Neuron (in vitro differentiated cells): ENCODE measurements around the gene PCDH11Y.
"Not testable (repeated sequence)": the region's sequence is repeated elsewhere in the genome, so short reads cannot be mapped to it uniquely, and the experiment has no call there.

Source experiments
- H2AFZ ChIP-seq: one replicate; pipeline ENCODE4 v1.6.1; 2013; ENCODE audit warnings: low read depth, mild to moderate bottlenecking, inconsistent platforms, low read length, moderate library complexity
- H3K27me3 ChIP-seq: one replicate; pipeline ENCODE4 v1.6.1; 2013; ENCODE audit warnings: low read length; ENCODE audit not compliant: insufficient read depth
- H3K36me3 ChIP-seq: one replicate; pipeline ENCODE4 v1.6.1; 2013; ENCODE audit warnings: low read length; ENCODE audit not compliant: insufficient read depth
- H3K4me1 ChIP-seq: one replicate; pipeline ENCODE4 v1.6.1; 2013; ENCODE audit warnings: low read length; ENCODE audit not compliant: insufficient read depth
- H3K4me3 ChIP-seq: 2 replicates; pipeline ENCODE4 v1.5.1; 2013; ENCODE audit warnings: mild to moderate bottlenecking, low read length, moderate library complexity
- H3K9me3 ChIP-seq: one replicate; pipeline ENCODE4 v1.6.1; 2013; ENCODE audit warnings: low read length

Gene PCDH11Y

DNA sequence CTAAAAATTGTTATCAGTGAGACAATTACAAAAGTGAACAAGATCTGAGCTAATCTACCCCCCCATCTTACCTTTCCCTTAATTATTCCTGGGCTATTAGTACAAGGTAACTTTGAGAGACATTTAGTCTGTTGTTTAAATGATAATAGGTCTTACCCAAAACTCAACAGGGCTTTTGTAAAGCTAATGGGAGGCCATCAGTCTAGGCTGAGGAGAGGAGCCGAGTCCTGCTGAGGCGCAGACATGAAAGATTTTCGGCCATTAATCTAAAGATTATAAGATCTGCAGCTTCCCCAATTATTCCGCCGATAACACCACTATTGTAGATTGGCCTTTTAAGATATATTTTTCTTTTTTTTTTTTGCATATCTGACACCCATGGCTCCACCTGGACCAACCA lies 708.6 kb downstream of the PCDH11Y start:
- not testable (repeated sequence) for H3K4me1 ChIP-seq, H3K4me3 ChIP-seq, H3K27me3 ChIP-seq, H2AFZ ChIP-seq, H3K36me3 ChIP-seq, H3K9me3 ChIP-seq

DNA sequence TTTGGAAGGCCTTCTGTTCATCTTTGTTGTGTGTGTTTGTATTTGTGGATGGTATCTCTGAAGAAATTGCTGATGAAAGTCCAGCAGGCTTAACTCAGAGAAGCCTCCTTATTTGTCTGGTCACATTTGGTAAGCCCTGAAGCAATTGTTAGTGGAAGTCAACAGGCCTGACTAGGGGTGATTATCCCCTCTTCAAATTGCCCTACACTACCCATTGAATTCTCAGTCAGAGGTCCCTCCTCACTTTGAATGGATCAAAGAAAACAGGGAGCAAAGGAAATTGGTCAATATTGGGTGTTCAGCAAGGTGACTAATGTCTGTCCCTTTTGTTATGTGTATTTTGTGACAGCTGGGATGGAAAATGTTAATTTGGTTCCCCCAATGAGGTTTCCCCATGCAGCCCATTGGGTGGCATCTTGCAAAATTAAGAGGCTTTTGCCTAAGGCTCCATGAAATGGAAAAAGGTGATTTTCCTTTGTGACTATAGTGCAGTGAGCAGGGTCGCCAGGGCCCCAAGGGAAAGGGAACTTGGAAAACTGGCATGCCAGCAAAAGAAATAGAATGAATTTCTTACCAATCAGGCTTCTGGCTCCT lies 709.8 kb downstream of the PCDH11Y start:
- not testable (repeated sequence) for H3K4me1 ChIP-seq, H3K27me3 ChIP-seq, H2AFZ ChIP-seq, H3K4me3 ChIP-seq, H3K9me3 ChIP-seq, H3K36me3 ChIP-seq

DNA sequence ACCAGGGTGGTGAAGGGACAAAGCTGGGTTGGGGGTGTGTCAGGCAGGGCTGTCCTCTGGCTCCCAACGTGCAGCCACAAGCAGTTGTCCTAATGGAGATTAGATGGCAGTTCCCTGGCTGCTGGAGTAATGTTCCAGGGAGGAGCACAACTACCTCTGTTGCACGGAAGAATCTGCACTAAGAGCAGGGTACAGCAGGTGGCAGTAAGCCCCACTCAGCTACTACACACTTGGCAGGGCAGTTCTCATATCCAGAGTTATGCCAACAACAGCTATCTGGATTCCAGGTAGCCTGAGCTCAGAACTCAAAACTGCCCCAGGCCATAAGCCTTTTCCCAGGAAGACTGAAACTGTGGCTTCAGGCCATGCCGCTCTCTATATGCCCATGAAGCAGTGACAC lies 761.3 kb downstream of the PCDH11Y start:
- H2AFZ ChIP-seq, H3K4me3 ChIP-seq, H3K27me3 ChIP-seq, H3K4me1 ChIP-seq, H3K9me3 ChIP-seq, H3K36me3 ChIP-seq: not testable (repeated sequence)

DNA sequence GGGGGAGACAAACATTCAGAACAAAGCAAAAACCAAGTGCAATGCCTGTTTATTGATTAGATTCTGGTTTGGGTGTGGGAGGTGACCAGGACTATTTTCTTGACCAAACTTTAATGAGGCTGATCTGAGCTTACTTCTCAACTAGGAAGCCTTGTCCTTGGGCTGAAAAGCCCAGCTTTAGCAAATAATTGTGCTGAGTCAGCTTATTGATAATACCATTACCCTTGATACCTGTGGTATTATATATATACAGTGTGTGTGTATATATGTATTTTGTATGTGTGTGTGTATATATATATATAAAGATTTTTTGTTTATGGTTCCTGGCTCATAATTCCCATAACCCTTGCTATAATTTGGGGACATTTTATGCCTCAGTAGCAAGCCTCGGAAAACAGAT lies 776.4 kb downstream of the PCDH11Y start:
- not testable (repeated sequence) for H2AFZ ChIP-seq, H3K9me3 ChIP-seq, H3K27me3 ChIP-seq, H3K4me3 ChIP-seq, H3K36me3 ChIP-seq, H3K4me1 ChIP-seq
